ENCODE data around the gene WDFY1.

WDFY1 gene

GRCh38 chr2:223846515-223846914 lies 98.6 kb downstream of the WDFY1 start:
- peak; percentile 64 for DNase-seq (ENCODE audit: low read depth)
- no peak overlapping the region for H3K4me3 ChIP-seq (ENCODE audit: control insufficient read depth, low read depth, low read length)
- TF ChIP-seq CTCF (conservative IDR thresholded peaks at IDR 0.05; ENCODE audit: control insufficient read depth, insufficient read depth, low read depth, low read length): no peak

- no peak overlapping the region for H3K4me3 ChIP-seq (ENCODE audit: control insufficient read depth, low read depth, low read length)
- no peak for TF ChIP-seq CTCF (conservative IDR thresholded peaks at IDR 0.05; ENCODE audit: control insufficient read depth, insufficient read depth, low read depth, low read length)
- DNase-seq (ENCODE audit: low read depth): no peak
Measured at GRCh38 chr2:223841436-223842190, 103.5 kb downstream of the WDFY1 start.

- TF ChIP-seq CTCF (conservative IDR thresholded peaks at IDR 0.05; ENCODE audit: control insufficient read depth, insufficient read depth, low read depth, low read length): no peak
- H3K4me3 ChIP-seq (ENCODE audit: control insufficient read depth, low read depth, low read length): peak within 1 kb of the TSS; percentile 60
- peak; percentile 37 for DNase-seq (ENCODE audit: low read depth)
Measured at GRCh38 chr2:223837287-223838061, 107.7 kb downstream of the WDFY1 start, which contains the start of gene AP1S3. TSS of gene AP1S3 (minus strand) at chr2:223837582. CDS start at chr2:223837450, 132 bp downstream.

- H3K4me3 ChIP-seq (ENCODE audit: control insufficient read depth, low read depth, low read length): no peak overlapping the region
- TF ChIP-seq CTCF (conservative IDR thresholded peaks at IDR 0.05; ENCODE audit: control insufficient read depth, insufficient read depth, low read depth, low read length): no peak
- no peak for DNase-seq (ENCODE audit: low read depth)
Measured at GRCh38 chr2:223835701-223836532, 109.2 kb downstream of the WDFY1 start.

- no peak for TF ChIP-seq CTCF (conservative IDR thresholded peaks at IDR 0.05; ENCODE audit: control insufficient read depth, insufficient read depth, low read depth, low read length)
- no peak overlapping the region for H3K4me3 ChIP-seq (ENCODE audit: control insufficient read depth, low read depth, low read length)
- no peak for DNase-seq (ENCODE audit: low read depth)
Measured at GRCh38 chr2:223834431-223834830, 110.7 kb downstream of the WDFY1 start.

- DNase-seq (ENCODE audit: low read depth): no peak
- TF ChIP-seq CTCF (conservative IDR thresholded peaks at IDR 0.05; ENCODE audit: control insufficient read depth, insufficient read depth, low read depth, low read length): no peak
- no peak overlapping the region for H3K4me3 ChIP-seq (ENCODE audit: control insufficient read depth, low read depth, low read length)
Measured at GRCh38 chr2:223832241-223832903, 112.8 kb downstream of the WDFY1 start.
